SK-N-SH (cell line): ENCODE measurements around the gene NUFIP2. TPM values are rescaled to one million over a fixed set of nuclear protein-coding genes. Genes with fewer than 3 reads are reported as not detected.
A peak's percentile ranks its signal among the peaks of the same experiment; 100 is the strongest.

ENCODE experiments used
- CTCF ChIA-PET: fragments of 300-600, 350-600 bp; formaldehyde crosslinking; extraction: SDS; loops from one replicate; lab custom pipeline; 2021; lab: Yijun Ruan, JAX
- POLR2A ChIA-PET: fragments of 350-600 bp; sonication (Branson Sonifier 250); formaldehyde crosslinking; extraction: SDS; loops from one replicate; lab custom pipeline; 2020; ENCODE audit warnings: antibody characterized with exemption, inconsistent platforms; lab: Yijun Ruan, JAX
- DNase-seq: peaks from one replicate; pipeline ENCODE4 v3.0.0; 2012
- H2AFZ ChIP-seq: fragments of 200-600 bp; sonication (generic); 2 replicates; pipeline ENCODE4 v1.8.1; 2016; ENCODE audit warnings: antibody characterized with exemption, mild to moderate bottlenecking, low read depth
- H3F3A ChIP-seq: fragments of 200-600 bp; sonication (generic); replicated peaks from 2 replicates; pipeline ENCODE3; 2016; ENCODE audit warnings: antibody characterized with exemption, mild to moderate bottlenecking; ENCODE audit not compliant: insufficient read depth
- H3K27ac ChIP-seq, 2 experiments: fragments of 200-500 bp in 1 of 2; fragments of 200-600 bp in 1 of 2; sonication (Bioruptor generic) in 1 of 2; sonication (generic), shearing (Covaris generic) in 1 of 2; 2 replicates each; pipeline versions ENCODE4 v1.5.1 to v1.6.1; 2014 to 2016; ENCODE audit warnings: low read depth in 2 of 2, inconsistent platforms in 1 of 2, low read length in 1 of 2, mild to moderate bottlenecking in 1 of 2, mixed read lengths in 1 of 2
- H3K27me3 ChIP-seq: fragments of 200-600 bp; sonication (generic), shearing (Covaris generic); 2 replicates; pipeline ENCODE4 v1.6.1; 2016; ENCODE audit warnings: mixed run types; ENCODE audit not compliant: insufficient read depth
- H3K36me3 ChIP-seq, 2 experiments: fragments of 200-500 bp in 1 of 2; fragments of 200-600 bp in 1 of 2; sonication (Bioruptor generic) in 1 of 2; sonication (generic) in 1 of 2; replicated peaks in 1 of 2; 2 replicates each; pipeline versions ENCODE3 to v1.5.1; 2014 to 2016; ENCODE audit warnings: low read length in 1 of 2, mild to moderate bottlenecking in 1 of 2; ENCODE audit not compliant: insufficient read depth in 2 of 2, control insufficient read depth in 1 of 2
- H3K4me1 ChIP-seq, 2 experiments: fragments of 200-500 bp in 1 of 2; fragments of 200-600 bp in 1 of 2; sonication (Bioruptor generic) in 1 of 2; sonication (generic), shearing (Covaris generic) in 1 of 2; 2 replicates each; pipeline versions ENCODE4 v1.5.1 to v1.6.1; 2014 to 2016; ENCODE audit warnings: low read depth in 1 of 2, low read length in 1 of 2, mixed run types in 1 of 2; ENCODE audit not compliant: insufficient read depth in 2 of 2, control insufficient read depth in 1 of 2
- H3K4me2 ChIP-seq: fragments of 200-600 bp; sonication (generic), shearing (Covaris generic); 2 replicates; pipeline ENCODE4 v1.6.1; 2017; ENCODE audit warnings: mixed run types
- H3K4me3 ChIP-seq, 2 experiments: fragments of 200-500 bp in 1 of 2; fragments of 200-600 bp in 1 of 2; sonication (Bioruptor generic) in 1 of 2; sonication (generic), shearing (Covaris generic) in 1 of 2; 2 replicates each; pipeline versions ENCODE4 v1.5.1 to v1.8.1; 2014 to 2016; ENCODE audit warnings: low read depth in 2 of 2, inconsistent platforms in 1 of 2, low read length in 1 of 2, mild to moderate bottlenecking in 1 of 2, mixed read lengths in 1 of 2, moderate library complexity in 1 of 2
- H3K79me2 ChIP-seq: fragments of 200-600 bp; sonication (generic); 2 replicates; pipeline ENCODE4 v1.8.1; 2017; ENCODE audit warnings: mild to moderate bottlenecking; ENCODE audit not compliant: insufficient read depth
- H3K9ac ChIP-seq: fragments of 200-600 bp; sonication (generic); 2 replicates; pipeline ENCODE4 v1.6.1; 2017; ENCODE audit warnings: mixed run types
- H3K9me2 ChIP-seq: fragments of 200-600 bp; sonication (generic); 2 replicates; pipeline ENCODE4 v1.6.1; 2017; ENCODE audit warnings: mixed run types
- H3K9me3 ChIP-seq: fragments of 200-600 bp; sonication (generic); 2 replicates; pipeline ENCODE4 v1.6.1; 2017; ENCODE audit warnings: mixed run types, mild to moderate bottlenecking, moderate library complexity
- H4K20me1 ChIP-seq: fragments of 200-600 bp; sonication (generic); 2 replicates; pipeline ENCODE4 v1.6.1; 2017; ENCODE audit warnings: mild to moderate bottlenecking, mixed run types; ENCODE audit not compliant: insufficient read depth
- FOSL2 ChIP-seq: IDR thresholded peaks from 2 replicates; pipeline ENCODE4 v1.4.0; 2012; ENCODE audit warnings: low read depth, mild to moderate bottlenecking, moderate library complexity, borderline replicate concordance
- FOXM1 ChIP-seq: IDR thresholded peaks from 2 replicates; pipeline ENCODE4 v1.4.0; 2012; ENCODE audit warnings: low read depth, mild to moderate bottlenecking
- GATA2 ChIP-seq: sonication (generic); formaldehyde crosslinking; IDR thresholded peaks from 2 replicates; pipeline ENCODE4 v1.5.0; 2020; ENCODE audit warnings: mild to moderate bottlenecking, missing genetic modification reagents
- JUND ChIP-seq: IDR thresholded peaks from 2 replicates; pipeline ENCODE4 v1.4.0; 2012
- MEF2A ChIP-seq: IDR thresholded peaks from 2 replicates; pipeline ENCODE4 v1.4.0; 2012; ENCODE audit warnings: low read depth, borderline replicate concordance
- MXI1 ChIP-seq: IDR thresholded peaks from 2 replicates; pipeline ENCODE4 v1.6.1; 2012; ENCODE audit warnings: mild to moderate bottlenecking, low read depth, low read length, improper control_type of control experiment
- NRF1 ChIP-seq: IDR thresholded peaks from 2 replicates; pipeline ENCODE4 v1.6.1; 2012; ENCODE audit warnings: low read depth, mild to moderate bottlenecking, low read length
- POLR2AphosphoS5 ChIP-seq: IDR thresholded peaks from 2 replicates; pipeline ENCODE4 v1.6.1; 2012; ENCODE audit warnings: low read depth, low read length
- RFX5 ChIP-seq: IDR thresholded peaks from 2 replicates; pipeline ENCODE4 v1.6.1; 2012; ENCODE audit warnings: mild to moderate bottlenecking, improper control_type of control experiment, low read length
- RXRA ChIP-seq: IDR thresholded peaks from 2 replicates; pipeline ENCODE4 v1.4.0; 2012; ENCODE audit warnings: low read depth, mild to moderate bottlenecking, borderline replicate concordance
- SIN3A ChIP-seq: IDR thresholded peaks from 2 replicates; pipeline ENCODE4 v1.6.1; 2012; ENCODE audit warnings: low read depth, mild to moderate bottlenecking, low read length, moderate library complexity, borderline replicate concordance
- SMC3 ChIP-seq: IDR thresholded peaks from 2 replicates; pipeline ENCODE4 v1.6.1; 2012; ENCODE audit warnings: low read depth, low read length, improper control_type of control experiment
- TEAD4 ChIP-seq: IDR thresholded peaks from 2 replicates; pipeline ENCODE4 v1.4.0; 2012; ENCODE audit warnings: mild to moderate bottlenecking, borderline replicate concordance; ENCODE audit not compliant: insufficient read depth
- USF2 ChIP-seq: fragments of 150-350 bp; IDR thresholded peaks from 2 replicates; pipeline ENCODE4 v1.6.1; 2017; ENCODE audit warnings: antibody characterized with exemption, low read length, low read depth, borderline replicate concordance
- WGBS: methylation state at CpG from one replicate; pipeline ENCODE4 v1.1.6; 2017; ENCODE audit warnings: low lambda C conversion rate; 5-methylcytosine and 5-hydroxymethylcytosine counted together
- polyA plus RNA-seq, 3 experiments: library from polyadenylated mRNA; depleted of rRNA; stranded (reverse); fragments of >200 nt; gene quantifications; 2 replicates each; pipeline ENCODE4 v1.2.3, GENCODE V29; 2012
- TF ChIP-seq, protein P1 (sequence below): fragments of 200-600 bp; sonication (generic); IDR thresholded peaks from 2 replicates; pipeline ENCODE4 v1.6.1; 2017; ENCODE audit warnings: antibody characterized with exemption, mild to moderate bottlenecking, moderate library complexity

The NUFIP2 gene
- polyA plus RNA-seq, 1 of the 3 experiments (the other 2 are of a cell fraction): 9.0 TPM

- TF ChIP-seq MEF2A: no peak
- no peak for TF ChIP-seq USF2
- TF ChIP-seq, protein P1, sequence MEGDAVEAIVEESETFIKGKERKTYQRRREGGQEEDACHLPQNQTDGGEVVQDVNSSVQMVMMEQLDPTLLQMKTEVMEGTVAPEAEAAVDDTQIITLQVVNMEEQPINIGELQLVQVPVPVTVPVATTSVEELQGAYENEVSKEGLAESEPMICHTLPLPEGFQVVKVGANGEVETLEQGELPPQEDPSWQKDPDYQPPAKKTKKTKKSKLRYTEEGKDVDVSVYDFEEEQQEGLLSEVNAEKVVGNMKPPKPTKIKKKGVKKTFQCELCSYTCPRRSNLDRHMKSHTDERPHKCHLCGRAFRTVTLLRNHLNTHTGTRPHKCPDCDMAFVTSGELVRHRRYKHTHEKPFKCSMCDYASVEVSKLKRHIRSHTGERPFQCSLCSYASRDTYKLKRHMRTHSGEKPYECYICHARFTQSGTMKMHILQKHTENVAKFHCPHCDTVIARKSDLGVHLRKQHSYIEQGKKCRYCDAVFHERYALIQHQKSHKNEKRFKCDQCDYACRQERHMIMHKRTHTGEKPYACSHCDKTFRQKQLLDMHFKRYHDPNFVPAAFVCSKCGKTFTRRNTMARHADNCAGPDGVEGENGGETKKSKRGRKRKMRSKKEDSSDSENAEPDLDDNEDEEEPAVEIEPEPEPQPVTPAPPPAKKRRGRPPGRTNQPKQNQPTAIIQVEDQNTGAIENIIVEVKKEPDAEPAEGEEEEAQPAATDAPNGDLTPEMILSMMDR: peak; percentile 63
- TF ChIP-seq GATA2 (CRISPR knock-in tag): peak; percentile 73
- no peak for TF ChIP-seq RXRA
- peak; percentile 68 for TF ChIP-seq SMC3
- TF ChIP-seq, all 33 proteins: peak for 10
These were observed 50.2 kb downstream of the NUFIP2 start (continued) for GRCh38 chr17:29243792-29244191.

GRCh38 chr17:29242790-29243189 is 51.2 kb downstream of the NUFIP2 start:
- Histone ChIP-seq H3K9me2 (no peaks in the 10 kb centered on the region), H3K4me3 (no peak overlapping the region), H2AFZ (no peak overlapping the region), H3K4me1 (peaks cover 26 to 27% of the 10 kb centered on the region in 2 experiments), H3F3A (peaks cover 33% of the 10 kb centered on the region), H3K79me2 (no peaks in the 10 kb centered on the region), H3K9ac (no peak overlapping the region), H3K27ac (no peak overlapping the region), H3K9me3 (no peaks in the 10 kb centered on the region), H4K20me1 (no peaks in the 10 kb centered on the region), H3K4me2 (no peak overlapping the region), H3K27me3 (no peaks in the 10 kb centered on the region), H3K36me3 (no peaks in the 10 kb centered on the region)
- whole genome bisulfite sequencing: over 99% methylated on average over 6 of the region's 6 CpGs
- TF ChIP-seq RFX5: no peak
- TF ChIP-seq POLR2AphosphoS5: no peak
- no peak for TF ChIP-seq NRF1
- TF ChIP-seq MEF2A: no peak
- no peak for TF ChIP-seq JUND
- no peak for TF ChIP-seq FOXM1
- no peak for TF ChIP-seq MXI1
- TF ChIP-seq FOSL2: no peak
- no peak for TF ChIP-seq TEAD4
- ChIA-PET CTCF (interaction anchor here (0.6 to 4.7 kb wide), 15 partner anchors 8 to 228 kb away, joined by 3 to 34 read pairs (median 4); no protein-coding TSS in a partner anchor), POLR2A (no interaction called here)
- DNase-seq: no peak

DNA sequence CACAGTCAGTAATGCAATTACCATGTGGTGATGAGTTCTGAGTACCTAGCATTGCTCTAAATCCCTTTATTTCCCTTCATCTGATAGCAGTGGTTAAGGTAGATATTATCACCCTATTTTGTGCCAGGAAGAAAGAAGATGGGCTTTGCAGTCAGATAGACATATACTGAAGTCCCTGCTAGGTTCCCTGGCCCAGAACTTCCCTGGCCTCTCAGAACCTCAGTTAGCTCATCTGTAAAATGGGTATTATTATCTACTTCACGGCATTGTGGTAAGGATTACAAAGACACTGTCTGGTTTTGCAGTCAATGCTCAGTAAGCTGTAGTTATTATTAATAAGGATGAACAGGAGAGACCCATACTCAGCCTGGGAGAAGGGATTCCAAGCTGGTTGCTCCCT is 51.9 kb downstream of the NUFIP2 start:
- Histone ChIP-seq H3K9ac (no peak overlapping the region), H3K9me3 (no peaks in the 10 kb centered on the region), H3K9me2 (no peaks in the 10 kb centered on the region), H2AFZ (no peak overlapping the region), H3K36me3 (no peaks in the 10 kb centered on the region), H3K27me3 (no peaks in the 10 kb centered on the region), H3K27ac (peak overlapping the region in 1 of 2 experiments; percentile 93; a peak in 3 of 4 replicates), H3K4me1 (peaks cover 27 to 28% of the 10 kb centered on the region in 2 experiments), H3K4me3 (no peak overlapping the region), H3K4me2 (no peak overlapping the region), H4K20me1 (no peaks in the 10 kb centered on the region), H3K79me2 (no peaks in the 10 kb centered on the region), H3F3A (peaks cover 33% of the 10 kb centered on the region)
- ChIA-PET CTCF (interaction anchor here (0.7 to 4.7 kb wide), 11 partner anchors 8 to 118 kb away, joined by 3 to 34 read pairs (median 5); no protein-coding TSS in a partner anchor), POLR2A (interaction anchor here (0.6 kb wide), 1 partner anchor 9 kb away, joined by 3 read pairs; no protein-coding TSS in a partner anchor)
- no peak for DNase-seq
- TF ChIP-seq SIN3A: no peak
- TF ChIP-seq GATA2 (CRISPR knock-in tag): 0 out of 2 replicates have a peak, but pooled peaks have one; percentile 6
- WGBS: 90% methylated on average over 1 of the region's 1 CpG
